GM23338 (cell line): Measurements from ENCODE around the gene MESP2. TPM values are rescaled to one million over a fixed set of nuclear protein-coding genes. Genes with fewer than 3 reads are reported as not detected.

Source experiments
- ATAC-seq: fragments of 200-7000 bp; cut with Tn5 transposase; 3 replicates; pipeline ENCODE4 v1.9.1; 2020
- DNase-seq: peaks from one replicate; pipeline ENCODE4 v3.0.0-alpha.2; 2015; ENCODE audit warnings: low spot score
- H2AFZ ChIP-seq: fragments of 200-600 bp; sonication (generic); 2 replicates; pipeline ENCODE4 v1.8.0; 2016; ENCODE audit warnings: antibody characterized with exemption, mild to moderate bottlenecking, moderate library complexity
- H3F3A ChIP-seq: fragments of 200-600 bp; sonication (generic); replicated peaks from 2 replicates; pipeline ENCODE4 v1.8.0; 2017; ENCODE audit warnings: antibody characterized with exemption, mixed run types, low read depth
- H3K27ac ChIP-seq: fragments of 200-600 bp; sonication (generic); 2 replicates; pipeline ENCODE4 v1.6.1; 2016; ENCODE audit warnings: low read depth
- H3K27me3 ChIP-seq: fragments of 200-600 bp; sonication (generic); 2 replicates; pipeline ENCODE4 v1.8.0; 2016; ENCODE audit warnings: mild to moderate bottlenecking, mixed run types, moderate library complexity; ENCODE audit not compliant: insufficient read depth
- H3K36me3 ChIP-seq: fragments of 200-600 bp; sonication (generic); 2 replicates; pipeline ENCODE4 v1.8.0; 2016; ENCODE audit warnings: mild to moderate bottlenecking; ENCODE audit not compliant: insufficient read depth
- H3K4me1 ChIP-seq: fragments of 200-600 bp; sonication (generic); 2 replicates; pipeline ENCODE4 v1.8.0; 2016; ENCODE audit warnings: mild to moderate bottlenecking, moderate library complexity; ENCODE audit not compliant: insufficient read depth
- H3K4me2 ChIP-seq: fragments of 200-600 bp; sonication (generic); 2 replicates; pipeline ENCODE4 v1.7.1; 2017; ENCODE audit warnings: mixed run types
- H3K4me3 ChIP-seq: fragments of 200-600 bp; sonication (generic); 2 replicates; pipeline ENCODE4 v1.6.1; 2016; ENCODE audit warnings: mixed run types
- H3K79me2 ChIP-seq: fragments of 200-600 bp; sonication (generic); replicated peaks from 2 replicates; pipeline ENCODE4 v1.8.0; 2017; ENCODE audit warnings: mild to moderate bottlenecking; ENCODE audit not compliant: insufficient read depth
- H3K9me2 ChIP-seq: fragments of 200-600 bp; sonication (generic); 2 replicates; pipeline ENCODE4 v1.8.0; 2017; ENCODE audit not compliant: insufficient read depth
- H4K20me1 ChIP-seq: fragments of 200-600 bp; sonication (generic); replicated peaks from 2 replicates; pipeline ENCODE4 v1.8.0; 2017; ENCODE audit warnings: mild to moderate bottlenecking; ENCODE audit not compliant: insufficient read depth
- H3K27ac Mint-ChIP-seq: 2 replicates; pipeline ENCODE4 v1.8.0; 2020; ENCODE audit warnings: inconsistent platforms, mild to moderate bottlenecking, moderate library complexity, mixed read lengths
- H3K27me3 Mint-ChIP-seq: 3 replicates; pipeline ENCODE4 v1.8.0; 2022; ENCODE audit warnings: low read depth, mild to moderate bottlenecking, moderate library complexity, mixed read lengths, inconsistent platforms; ENCODE audit not compliant: insufficient read depth, poor library complexity
- H3K36me3 Mint-ChIP-seq: 3 replicates; pipeline ENCODE4 v1.8.0; 2021; ENCODE audit warnings: low read depth, mild to moderate bottlenecking, inconsistent platforms, moderate library complexity, mixed read lengths
- H3K4me1 Mint-ChIP-seq: 3 replicates; pipeline ENCODE4 v1.8.0; 2020; ENCODE audit warnings: mild to moderate bottlenecking, inconsistent platforms, mixed read lengths
- H3K4me3 Mint-ChIP-seq: 3 replicates; pipeline ENCODE4 v1.8.0; 2021; ENCODE audit warnings: moderate library complexity, mild to moderate bottlenecking, inconsistent platforms, mixed read lengths
- H3K9me3 Mint-ChIP-seq: 3 replicates; pipeline ENCODE4 v1.8.0; 2020; ENCODE audit warnings: moderate library complexity, mild to moderate bottlenecking, inconsistent platforms, mixed read lengths
- CREB1 ChIP-seq: fragments of 250-450 bp; sonication (Bioruptor Pico); IDR thresholded peaks from 2 replicates; pipeline ENCODE4 v1.5.0; 2020; ENCODE audit warnings: low read depth, mild to moderate bottlenecking, moderate library complexity
- ETS1 ChIP-seq: IDR thresholded peaks from 2 replicates; pipeline ENCODE4 v1.6.1; 2016; ENCODE audit warnings: antibody characterized with exemption
- EZH2phosphoT487 ChIP-seq: fragments of 200-600 bp; sonication (generic); IDR thresholded peaks from one replicate; pipeline ENCODE4 v1.8.1; 2018; ENCODE audit warnings: antibody characterized with exemption; ENCODE audit not compliant: unreplicated experiment
- JUNB ChIP-seq: IDR thresholded peaks from one replicate; pipeline ENCODE4 v1.6.1; 2016; ENCODE audit warnings: antibody characterized with exemption; ENCODE audit not compliant: unreplicated experiment
- NANOG ChIP-seq: IDR thresholded peaks from 2 replicates; pipeline ENCODE4 v1.6.1; 2016; ENCODE audit warnings: antibody characterized with exemption, borderline replicate concordance
- POLR2AphosphoS5 ChIP-seq: IDR thresholded peaks from 2 replicates; pipeline ENCODE4 v1.6.1; 2016; ENCODE audit warnings: antibody characterized with exemption, low read depth
- REST ChIP-seq: IDR thresholded peaks from one replicate; pipeline ENCODE4 v1.6.1; 2018; ENCODE audit warnings: antibody characterized with exemption; ENCODE audit not compliant: unreplicated experiment
- STAT1 ChIP-seq: IDR thresholded peaks from one replicate; pipeline ENCODE4 v1.6.1; 2016; ENCODE audit warnings: antibody characterized with exemption; ENCODE audit not compliant: unreplicated experiment
- ZNF114 ChIP-seq: fragments of 250-450 bp; sonication (Bioruptor Pico); IDR thresholded peaks from 2 replicates; pipeline ENCODE4 v1.5.0; 2020; ENCODE audit warnings: mild to moderate bottlenecking, moderate library complexity
- ZNF331 ChIP-seq: fragments of 250-450 bp; sonication (Bioruptor Pico); IDR thresholded peaks from 2 replicates; pipeline ENCODE4 v1.5.0; 2020; ENCODE audit warnings: low read depth, mild to moderate bottlenecking, moderate library complexity
- ZNF462 ChIP-seq: fragments of 250-450 bp; sonication (Bioruptor Pico); IDR thresholded peaks from 2 replicates; pipeline ENCODE4 v1.5.0; 2020; ENCODE audit warnings: mild to moderate bottlenecking, moderate library complexity
- polyA plus RNA-seq: library from polyadenylated mRNA; unstranded; fragments of >200 nt; fragmentation: Nextera tagmentation; extraction: Ambion mirVana; gene quantifications from 2 replicates; pipeline ENCODE4 v1.2.1, GENCODE V29; 2016
- total RNA-seq: library from RNA; depleted of rRNA; stranded (reverse); fragments of >200 nt; shearing (Covaris generic); gene quantifications from 2 replicates; pipeline ENCODE4 v1.2.3, GENCODE V29; 2014

MESP2 gene
- total and polyA plus RNA-seq, 2 experiments from 2014 or later: 0.24 to 1.3 TPM

GRCh38 chr15:89795996-89796395 lies 19.9 kb downstream of the MESP2 start:
- no peaks in the 10 kb centered on the region for H3K4me1 ChIP-seq
- H3K36me3 Mint-ChIP-seq: no peaks in the 10 kb centered on the region
- TF ChIP-seq ZNF331 (CRISPR knock-in tag) (no peak), NANOG (no peak), ZNF114 (no peak)
- no peak overlapping the region for H3K4me2 ChIP-seq
- no peaks in the 10 kb centered on the region for H3K9me3 Mint-ChIP-seq
- H3K27me3 ChIP-seq: no peaks in the 10 kb centered on the region
- no peaks in the 10 kb centered on the region for H3F3A ChIP-seq
- DNase-seq: no peak
- H3K27me3 Mint-ChIP-seq: peaks cover 7% of the 10 kb centered on the region
- no peaks in the 10 kb centered on the region for H4K20me1 ChIP-seq
- no peak overlapping the region for H3K4me3 Mint-ChIP-seq
- H3K36me3 ChIP-seq: no peaks in the 10 kb centered on the region
- no peak overlapping the region for H3K27ac Mint-ChIP-seq
- no peak overlapping the region for H3K4me3 ChIP-seq
- H3K27ac ChIP-seq: no peak overlapping the region
- no peaks in the 10 kb centered on the region for H3K79me2 ChIP-seq
- no peaks in the 10 kb centered on the region for H3K9me2 ChIP-seq
- no peaks in the 10 kb centered on the region for H3K4me1 Mint-ChIP-seq
- ATAC-seq: no peak
- no peak overlapping the region for H2AFZ ChIP-seq

GRCh38 chr15:89797678-89798201 lies 21.6 kb downstream of the MESP2 start:
- H3K9me2 ChIP-seq: no peaks in the 10 kb centered on the region
- Mint-ChIP-seq H3K27ac (no peak overlapping the region), H3K4me1 (peaks cover 5% of the 10 kb centered on the region; the same call in 2 of the 3 replicates), H3K4me3 (no peak overlapping the region), H3K36me3 (no peaks in the 10 kb centered on the region), H3K9me3 (no peaks in the 10 kb centered on the region), H3K27me3 (peaks cover 11% of the 10 kb centered on the region)
- no peaks in the 10 kb centered on the region for H3K4me1 ChIP-seq
- no peak overlapping the region for H3K4me3 ChIP-seq
- H3K4me2 ChIP-seq: no peak overlapping the region
- H2AFZ ChIP-seq: no peak overlapping the region
- no peaks in the 10 kb centered on the region for H3K27me3 ChIP-seq
- TF ChIP-seq ZNF114: no peak
- TF ChIP-seq JUNB: no peak
- no peak for TF ChIP-seq ZNF462 (CRISPR knock-in tag)
- TF ChIP-seq REST: no peak
- TF ChIP-seq ETS1: no peak
- TF ChIP-seq STAT1: no peak
- no peak for TF ChIP-seq EZH2phosphoT487
- no peak for TF ChIP-seq CREB1 (CRISPR knock-in tag)
- TF ChIP-seq POLR2AphosphoS5: no peak
- H3K27ac ChIP-seq: no peak overlapping the region
- no peaks in the 10 kb centered on the region for H4K20me1 ChIP-seq
- ATAC-seq (no peak), DNase-seq (no peak)
- no peaks in the 10 kb centered on the region for H3K79me2 ChIP-seq
- no peaks in the 10 kb centered on the region for H3K36me3 ChIP-seq
- H3F3A ChIP-seq: no peaks in the 10 kb centered on the region
